CD4-positive, alpha-beta T cell treated with Interleukin-15 for 4 hours (primary cell): ENCODE measurements around the gene TSC22D3.
"Not testable (repeated sequence)": the region's sequence is repeated elsewhere in the genome, so short reads cannot be mapped to it uniquely, and the experiment has no call there.

Experiments
- DNase-seq: peaks from one replicate; pipeline ENCODE4 v3.0.0-alpha.2; 2020; ENCODE audit warnings: low spot score

The TSC22D3 gene

GRCh38 chrX:107682256-107682655 lies 93.3 kb downstream of the TSC22D3 start:
- DNase-seq: no peak

- DNase-seq: peak; percentile 66
Measured at GRCh38 chrX:107678957-107679740, 96.4 kb downstream of the TSC22D3 start.

GRCh38 chrX:107677909-107678308 lies 97.7 kb downstream of the TSC22D3 start:
- DNase-seq: no peak

GRCh38 chrX:107677501-107677901 lies 98.1 kb downstream of the TSC22D3 start:
- no peak for DNase-seq

GRCh38 chrX:107676559-107677378 lies 98.8 kb downstream of the TSC22D3 start:
- peak; percentile 50 for DNase-seq

GRCh38 chrX:107675823-107676555 lies 99.6 kb downstream of the TSC22D3 start:
- no peak for DNase-seq

- no peak for DNase-seq
Measured at GRCh38 chrX:107675365-107675654, 100.3 kb downstream of the TSC22D3 start.

GRCh38 chrX:107674480-107675364 lies 100.9 kb downstream of the TSC22D3 start:
- peak; percentile 73 for DNase-seq

- DNase-seq: peak; percentile 94
Measured at GRCh38 chrX:107673933-107674479, 101.6 kb downstream of the TSC22D3 start.

- peak; percentile 36 for DNase-seq
Measured at GRCh38 chrX:107673431-107673830, 102.2 kb downstream of the TSC22D3 start.

GRCh38 chrX:107672955-107673378 lies 102.6 kb downstream of the TSC22D3 start:
- peak; percentile 89 for DNase-seq

GRCh38 chrX:107671256-107671655 lies 104.3 kb downstream of the TSC22D3 start:
- not testable (repeated sequence) for DNase-seq

- no peak for DNase-seq
Measured at GRCh38 chrX:107669885-107670628, 105.5 kb downstream of the TSC22D3 start.

- DNase-seq: no peak
Measured at GRCh38 chrX:107669261-107669660, 106.3 kb downstream of the TSC22D3 start.

GRCh38 chrX:107668710-107669109 lies 106.9 kb downstream of the TSC22D3 start:
- not testable (repeated sequence) for DNase-seq

GRCh38 chrX:107667426-107667825 lies 108.2 kb downstream of the TSC22D3 start:
- DNase-seq: no peak

- DNase-seq: no peak
Measured at GRCh38 chrX:107666931-107667330, 108.7 kb downstream of the TSC22D3 start.
